ENCODE measurements around the gene UBAC1.

UBAC1 gene

DNA sequence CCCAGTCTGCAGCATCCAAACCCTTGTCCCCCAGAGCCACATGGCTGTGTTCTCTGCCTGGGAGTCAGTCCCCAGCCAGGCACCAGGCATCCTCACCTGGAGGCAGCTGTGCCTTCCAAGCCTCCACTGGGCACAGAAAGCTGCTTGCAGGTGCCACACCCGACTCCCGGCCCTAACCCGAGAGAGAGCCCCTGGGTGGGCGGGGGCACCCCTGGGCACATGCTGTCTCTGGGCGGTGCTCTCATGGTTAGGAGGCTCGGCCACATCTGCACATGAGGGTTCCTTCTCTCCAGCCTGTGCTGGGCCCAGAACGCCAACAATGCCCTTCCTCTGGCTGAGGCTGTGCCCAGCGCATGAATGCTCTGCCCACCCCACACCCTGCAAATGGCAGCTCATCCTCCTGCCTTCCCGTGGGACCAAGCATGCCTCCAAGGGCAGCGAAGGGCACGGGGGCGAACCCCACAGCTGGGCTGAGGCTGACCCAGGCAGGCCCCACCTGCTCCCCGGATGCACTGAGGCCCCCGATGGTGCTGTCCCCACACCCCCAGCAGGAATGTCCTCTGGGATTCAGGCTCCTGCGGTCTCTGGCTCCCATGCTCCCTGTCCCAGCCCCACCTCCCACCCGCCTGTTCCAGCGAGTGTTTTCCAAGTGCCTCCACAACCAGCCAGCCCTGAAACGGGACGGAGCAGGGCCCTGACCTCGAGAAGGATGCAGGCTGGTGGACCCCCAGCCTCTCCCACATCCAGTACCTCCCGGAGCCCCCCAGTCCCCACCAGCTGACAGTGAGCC, 31.3 kb downstream of the UBAC1 start:
- H3K36me3 ChIP-seq (ENCODE audit: control insufficient read depth in 1 of 2, insufficient read depth in 2 of 2, low read length in 2 of 2) = peaks cover 16 to 48% of the 10 kb centered on the region in 2 donors

DNA sequence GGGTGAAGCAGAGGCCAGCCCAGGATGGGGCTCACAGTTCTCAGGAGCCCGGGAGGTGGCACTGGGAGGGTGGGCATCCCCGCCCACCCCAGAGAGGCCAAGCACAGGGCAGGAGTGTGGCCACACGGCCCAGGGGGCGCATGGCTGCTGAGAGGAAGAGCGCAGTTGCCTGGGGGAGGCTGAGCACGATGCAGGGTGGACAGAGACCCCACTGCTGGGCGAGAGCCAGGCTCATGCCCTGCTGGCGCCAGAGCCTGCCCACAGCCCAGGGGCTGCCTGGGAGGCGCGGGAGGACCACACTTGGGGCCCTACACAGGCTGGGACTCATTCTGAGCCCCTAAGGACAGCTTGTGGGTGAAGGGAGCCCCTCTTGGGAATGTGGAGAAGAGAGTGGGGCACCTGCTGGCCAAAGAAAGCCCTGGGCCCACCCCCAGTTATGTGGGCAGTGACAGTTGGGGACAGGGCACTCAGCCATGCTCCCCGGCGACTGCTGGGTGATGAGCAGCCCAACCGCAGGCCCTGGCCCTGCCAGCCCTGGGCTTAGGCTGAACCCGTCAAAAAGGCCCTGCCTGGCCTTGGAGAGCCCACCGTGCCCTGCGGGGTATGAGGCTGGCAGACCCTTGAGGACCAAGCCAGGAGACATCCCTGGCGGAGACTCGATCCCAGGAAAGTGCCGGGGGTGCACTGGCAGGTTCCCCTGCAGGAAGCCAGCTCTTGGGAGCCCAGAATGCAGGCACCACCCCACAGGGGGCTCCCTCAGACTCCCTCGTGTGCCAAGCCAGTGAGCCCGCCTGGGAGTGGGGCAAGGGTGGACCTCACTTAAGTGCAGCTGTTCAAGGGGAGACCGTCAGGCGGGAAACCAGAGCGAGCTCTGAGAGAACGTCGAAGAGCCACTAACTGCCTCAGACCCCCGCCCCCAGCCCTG, 32.2 kb downstream of the UBAC1 start:
- no peak overlapping the region for H3K9ac ChIP-seq (ENCODE audit: low read depth in 1 of 2, low read length in 2 of 2)
- no peak overlapping the region for H3K27ac ChIP-seq (ENCODE audit: low read depth, low read length)
- H3K4me3 ChIP-seq (ENCODE audit: low read depth in 1 of 2, low read length in 2 of 2) = no peak overlapping the region
- no peaks in the 10 kb centered on the region for H3K9me3 ChIP-seq (ENCODE audit: control insufficient read depth in 1 of 2, low read length in 2 of 2)
- H3K36me3 ChIP-seq (ENCODE audit: control insufficient read depth in 1 of 2, insufficient read depth in 2 of 2, low read length in 2 of 2) = peaks cover 16 to 49% of the 10 kb centered on the region in 2 donors
- H3K4me1 ChIP-seq (ENCODE audit: control insufficient read depth in 1 of 2, insufficient read depth in 2 of 2, low read length in 2 of 2) = no peaks in the 10 kb centered on the region
- H3K27me3 ChIP-seq (ENCODE audit: control insufficient read depth in 1 of 2, insufficient read depth in 2 of 2, low read length in 2 of 2) = no peaks in the 10 kb centered on the region

More for the DNA sequence above, 31.3 kb downstream of the UBAC1 start:
- H3K9ac ChIP-seq (ENCODE audit: low read depth in 1 of 2, low read length in 2 of 2) = no peak overlapping the region
- no peak overlapping the region for H3K27ac ChIP-seq (ENCODE audit: low read depth, low read length)
- H3K4me3 ChIP-seq (ENCODE audit: low read depth in 1 of 2, low read length in 2 of 2) = no peak overlapping the region
- no peaks in the 10 kb centered on the region for H3K4me1 ChIP-seq (ENCODE audit: control insufficient read depth in 1 of 2, insufficient read depth in 2 of 2, low read length in 2 of 2)
- H3K27me3 ChIP-seq (ENCODE audit: control insufficient read depth in 1 of 2, insufficient read depth in 2 of 2, low read length in 2 of 2) = no peaks in the 10 kb centered on the region
- no peaks in the 10 kb centered on the region for H3K9me3 ChIP-seq (ENCODE audit: control insufficient read depth in 1 of 2, low read length in 2 of 2)

DNA sequence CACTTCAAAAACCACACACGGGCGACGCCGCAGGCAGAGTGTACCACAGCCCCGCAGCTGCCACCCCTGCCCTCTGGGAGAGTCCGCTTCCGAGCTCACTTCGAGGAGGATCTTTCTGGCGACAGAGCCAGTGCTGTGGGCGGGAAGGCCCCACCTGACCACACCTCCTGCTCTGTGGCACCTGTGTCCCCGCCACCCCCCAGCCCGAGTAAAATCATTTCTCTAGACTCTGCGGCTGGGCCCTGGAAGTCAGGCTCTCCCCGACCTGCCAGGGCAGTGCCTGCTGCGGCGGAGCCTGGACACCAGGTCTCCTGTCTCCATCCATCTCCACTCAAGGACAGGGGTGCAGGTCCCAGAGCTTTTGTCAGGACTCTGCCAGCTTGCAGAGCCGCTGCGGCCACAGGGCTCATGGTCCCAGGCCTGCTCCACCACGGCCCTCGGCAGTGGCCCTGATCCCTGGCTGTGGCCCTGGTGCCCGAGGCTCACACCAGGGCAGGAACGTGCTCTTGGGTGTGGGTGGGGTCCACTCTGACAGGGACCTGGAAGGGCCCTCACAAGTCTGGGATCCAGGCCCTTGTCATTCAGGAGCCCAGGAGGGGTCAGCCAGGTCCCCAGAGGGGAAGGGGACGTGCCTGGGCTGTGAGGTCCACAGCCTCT, 33.0 kb downstream of the UBAC1 start:
- Histone ChIP-seq H3K4me3 (ENCODE audit: low read depth in 1 of 2, low read length in 2 of 2) (no peak overlapping the region), H3K27me3 (ENCODE audit: control insufficient read depth in 1 of 2, insufficient read depth in 2 of 2, low read length in 2 of 2) (no peaks in the 10 kb centered on the region), H3K36me3 (ENCODE audit: control insufficient read depth in 1 of 2, insufficient read depth in 2 of 2, low read length in 2 of 2) (peaks cover 12 to 44% of the 10 kb centered on the region in 2 donors), H3K9me3 (ENCODE audit: control insufficient read depth in 1 of 2, low read length in 2 of 2) (no peaks in the 10 kb centered on the region), H3K4me1 (ENCODE audit: control insufficient read depth in 1 of 2, insufficient read depth in 2 of 2, low read length in 2 of 2) (no peaks in the 10 kb centered on the region), H3K27ac (ENCODE audit: low read depth, low read length) (no peak overlapping the region), H3K9ac (ENCODE audit: low read depth in 1 of 2, low read length in 2 of 2) (no peak overlapping the region)

DNA sequence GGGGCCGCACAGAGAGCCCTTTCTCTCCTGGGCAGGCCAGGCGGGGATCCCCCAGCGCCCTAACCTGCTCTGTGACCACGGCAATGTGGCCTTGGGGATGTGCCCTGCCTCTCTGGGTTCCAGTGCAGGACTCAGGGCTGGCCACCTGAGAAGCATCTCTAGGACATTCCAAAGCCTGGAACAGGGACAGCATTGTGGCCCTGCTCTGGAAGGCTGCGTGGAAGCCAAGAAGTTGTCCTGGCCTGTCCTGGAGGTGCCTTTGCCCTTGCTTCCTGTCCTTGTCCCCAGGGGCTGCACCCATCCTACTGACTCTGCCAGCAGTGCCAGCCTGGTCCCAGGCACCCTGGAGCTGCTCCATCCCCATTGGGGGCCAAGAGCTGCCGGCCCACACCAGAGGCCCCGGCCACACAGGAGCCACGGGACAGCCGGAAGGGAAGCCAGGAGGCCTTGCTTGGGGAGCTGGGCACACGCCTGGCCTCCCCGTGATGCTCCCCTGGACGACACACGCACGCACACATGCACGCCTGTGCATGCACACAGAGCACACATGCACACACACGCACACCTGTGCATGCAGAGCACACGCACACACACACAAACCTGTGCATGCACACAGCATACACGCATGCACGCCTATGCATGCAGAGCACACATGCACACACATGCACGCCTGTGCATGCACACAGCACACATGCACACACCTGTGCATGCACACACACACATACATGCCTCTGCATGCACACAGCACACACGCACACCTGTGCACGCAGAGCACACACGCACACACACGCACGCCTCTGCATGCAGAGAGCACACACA, 33.8 kb downstream of the UBAC1 start:
- Histone ChIP-seq H3K27ac (ENCODE audit: low read depth, low read length) (no peak overlapping the region), H3K9ac (ENCODE audit: low read depth in 1 of 2, low read length in 2 of 2) (no peak overlapping the region), H3K4me1 (ENCODE audit: control insufficient read depth in 1 of 2, insufficient read depth in 2 of 2, low read length in 2 of 2) (no peaks in the 10 kb centered on the region), H3K36me3 (ENCODE audit: control insufficient read depth in 1 of 2, insufficient read depth in 2 of 2, low read length in 2 of 2) (peaks cover 8 to 36% of the 10 kb centered on the region in 2 donors), H3K9me3 (ENCODE audit: control insufficient read depth in 1 of 2, low read length in 2 of 2) (no peaks in the 10 kb centered on the region), H3K4me3 (ENCODE audit: low read depth in 1 of 2, low read length in 2 of 2) (no peak overlapping the region), H3K27me3 (ENCODE audit: control insufficient read depth in 1 of 2, insufficient read depth in 2 of 2, low read length in 2 of 2) (no peaks in the 10 kb centered on the region)

DNA sequence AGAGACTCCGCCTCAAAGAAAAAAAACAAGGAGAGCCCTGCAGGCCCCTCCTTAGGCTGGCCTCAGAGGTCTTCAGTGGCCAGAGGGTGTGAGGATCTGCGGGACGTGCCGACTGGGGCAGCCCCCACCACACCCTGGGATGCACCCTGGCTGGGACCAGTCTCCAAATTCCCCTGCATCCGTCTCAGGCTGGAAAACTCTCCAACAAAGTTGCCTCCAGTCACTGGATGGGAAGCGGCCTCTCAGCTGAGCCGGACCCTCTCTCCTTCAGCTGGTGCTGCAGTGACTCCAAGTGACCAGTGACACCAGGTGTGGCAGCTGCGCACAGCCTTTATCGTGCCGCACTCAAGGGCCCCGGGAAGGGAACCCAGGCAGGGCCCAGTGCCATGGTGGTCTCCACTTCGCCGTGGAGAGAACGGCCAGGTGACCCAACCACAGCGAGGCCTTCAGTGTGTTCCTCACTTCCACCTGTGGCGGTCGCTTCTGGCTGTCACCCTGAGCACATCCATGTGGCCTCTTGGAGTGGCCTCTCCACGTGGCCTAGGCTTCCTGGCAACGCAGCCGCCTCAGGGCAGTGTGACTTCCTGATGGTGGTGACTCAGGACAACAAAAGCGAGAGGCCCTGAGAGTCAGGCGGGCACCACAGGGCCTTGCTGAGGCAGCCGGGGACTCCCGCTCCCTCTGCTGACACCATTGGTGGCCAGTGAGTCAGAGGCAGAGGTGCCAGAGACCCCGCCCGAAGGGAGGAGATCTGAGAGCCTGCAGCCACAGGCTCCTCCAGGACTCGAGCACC, 34.6 kb downstream of the UBAC1 start:
- Histone ChIP-seq H3K9ac (ENCODE audit: low read depth in 1 of 2, low read length in 2 of 2) (no peak overlapping the region), H3K4me1 (ENCODE audit: control insufficient read depth in 1 of 2, insufficient read depth in 2 of 2, low read length in 2 of 2) (no peaks in the 10 kb centered on the region), H3K9me3 (ENCODE audit: control insufficient read depth in 1 of 2, low read length in 2 of 2) (no peaks in the 10 kb centered on the region), H3K36me3 (ENCODE audit: control insufficient read depth in 1 of 2, insufficient read depth in 2 of 2, low read length in 2 of 2) (peaks cover 7 to 31% of the 10 kb centered on the region in 2 donors), H3K4me3 (ENCODE audit: low read depth in 1 of 2, low read length in 2 of 2) (no peak overlapping the region), H3K27ac (ENCODE audit: low read depth, low read length) (no peak overlapping the region), H3K27me3 (ENCODE audit: control insufficient read depth in 1 of 2, insufficient read depth in 2 of 2, low read length in 2 of 2) (no peaks in the 10 kb centered on the region)

DNA sequence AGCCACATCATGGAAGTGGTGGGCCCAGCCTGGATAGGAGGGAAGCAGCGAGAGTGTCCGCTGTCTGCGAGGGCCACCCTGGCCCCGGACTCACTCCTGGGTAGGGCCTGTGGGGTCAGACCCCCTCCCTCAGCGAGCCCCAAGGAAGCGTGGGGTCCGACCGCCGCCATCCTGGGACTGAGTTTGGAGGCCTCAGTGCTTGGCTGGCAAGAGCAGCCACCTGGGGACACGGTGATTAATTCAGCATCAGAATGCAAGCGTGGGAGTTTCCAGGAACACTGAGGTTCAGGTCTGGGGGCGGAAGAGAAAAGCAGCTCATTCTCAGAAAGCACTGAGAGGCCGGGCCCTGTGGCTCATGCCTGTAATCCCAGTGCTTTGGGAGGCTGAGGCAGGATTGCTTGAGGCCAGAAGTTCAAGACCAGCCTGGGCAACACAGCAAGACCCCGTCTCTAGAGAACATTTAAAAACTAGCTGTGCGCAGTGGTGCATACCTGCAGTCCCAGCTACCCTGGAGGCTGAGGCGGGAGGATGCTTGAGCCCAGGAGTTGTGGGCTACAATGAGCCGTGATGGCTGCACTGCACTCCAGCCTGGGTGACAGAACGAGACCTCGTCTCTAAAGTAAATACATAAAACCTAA, 35.6 kb downstream of the UBAC1 start:
- Histone ChIP-seq H3K4me3 (ENCODE audit: low read depth in 1 of 2, low read length in 2 of 2) (no peak overlapping the region), H3K9me3 (ENCODE audit: control insufficient read depth in 1 of 2, low read length in 2 of 2) (no peaks in the 10 kb centered on the region), H3K36me3 (ENCODE audit: control insufficient read depth in 1 of 2, insufficient read depth in 2 of 2, low read length in 2 of 2) (peaks cover 3 to 21% of the 10 kb centered on the region in 2 donors), H3K27me3 (ENCODE audit: control insufficient read depth in 1 of 2, insufficient read depth in 2 of 2, low read length in 2 of 2) (no peaks in the 10 kb centered on the region), H3K27ac (ENCODE audit: low read depth, low read length) (no peak overlapping the region), H3K9ac (ENCODE audit: low read depth in 1 of 2, low read length in 2 of 2) (no peak overlapping the region), H3K4me1 (ENCODE audit: control insufficient read depth in 1 of 2, insufficient read depth in 2 of 2, low read length in 2 of 2) (no peaks in the 10 kb centered on the region)

DNA sequence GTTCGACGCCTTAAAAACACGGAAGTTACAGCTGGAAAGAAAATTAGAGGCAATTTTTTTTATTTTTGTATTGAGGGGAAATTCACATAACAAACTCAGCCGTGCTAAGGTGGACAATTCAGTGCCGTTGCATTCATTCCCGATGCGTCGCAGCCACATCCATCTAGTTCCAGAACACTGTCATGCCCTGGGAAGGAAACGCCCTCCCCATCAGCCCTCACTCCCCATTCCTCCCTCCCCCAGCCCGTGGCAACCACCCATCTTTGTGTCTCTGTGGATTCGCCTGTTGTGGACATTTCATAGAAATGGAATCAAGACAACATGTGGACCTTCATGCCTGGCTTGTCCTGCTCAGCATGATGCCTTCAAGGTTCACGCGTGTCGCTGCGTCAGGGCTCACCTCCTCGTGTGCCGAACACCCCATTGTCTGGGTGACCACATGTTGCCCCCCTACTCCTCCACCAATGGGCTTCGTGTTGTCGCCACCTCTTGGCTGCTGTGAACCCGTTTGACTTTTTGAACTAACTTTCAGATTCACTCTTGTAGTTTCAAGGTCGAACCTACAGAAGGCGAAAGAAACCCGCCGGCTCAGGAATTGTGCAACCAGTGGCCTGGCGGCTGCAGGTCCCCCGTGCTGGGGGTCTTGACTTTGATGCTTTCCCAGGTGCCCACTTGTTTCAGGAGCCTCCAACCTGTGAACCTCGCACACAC, 36.4 kb downstream of the UBAC1 start:
- no peaks in the 10 kb centered on the region for H3K27me3 ChIP-seq (ENCODE audit: control insufficient read depth in 1 of 2, insufficient read depth in 2 of 2, low read length in 2 of 2)
- no peaks in the 10 kb centered on the region for H3K9me3 ChIP-seq (ENCODE audit: control insufficient read depth in 1 of 2, low read length in 2 of 2)
- H3K36me3 ChIP-seq (ENCODE audit: control insufficient read depth in 1 of 2, insufficient read depth in 2 of 2, low read length in 2 of 2) = peaks cover 3 to 15% of the 10 kb centered on the region in 2 donors
- no peaks in the 10 kb centered on the region for H3K4me1 ChIP-seq (ENCODE audit: control insufficient read depth in 1 of 2, insufficient read depth in 2 of 2, low read length in 2 of 2)
- H3K9ac ChIP-seq (ENCODE audit: low read depth in 1 of 2, low read length in 2 of 2) = no peak overlapping the region
- H3K4me3 ChIP-seq (ENCODE audit: low read depth in 1 of 2, low read length in 2 of 2) = no peak overlapping the region
- no peak overlapping the region for H3K27ac ChIP-seq (ENCODE audit: low read depth, low read length)

DNA sequence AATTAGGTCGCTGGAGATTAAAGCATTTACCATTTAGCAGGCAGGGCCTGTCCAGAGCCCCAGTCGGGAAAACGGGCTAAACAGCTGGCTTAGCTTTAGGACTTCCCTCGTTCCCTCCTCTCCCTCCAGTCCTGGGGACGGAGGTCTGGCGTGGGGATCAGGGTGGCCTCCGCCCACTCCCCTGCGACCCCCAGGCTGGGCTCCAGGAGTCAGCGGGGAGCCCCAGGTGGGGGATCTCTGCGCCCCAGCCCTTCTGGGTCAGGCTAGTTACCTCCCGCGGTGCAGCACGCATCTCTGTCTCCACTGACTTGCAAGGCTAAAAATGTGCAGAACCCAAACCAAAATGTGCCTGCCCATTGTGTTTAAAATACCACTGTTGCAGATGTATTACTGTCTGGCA, 37.7 kb downstream of the UBAC1 start:
- no peaks in the 10 kb centered on the region for H3K4me1 ChIP-seq (ENCODE audit: control insufficient read depth in 1 of 2, insufficient read depth in 2 of 2, low read length in 2 of 2)
- H3K27ac ChIP-seq (ENCODE audit: low read depth, low read length) = no peak overlapping the region
- no peak overlapping the region for H3K4me3 ChIP-seq (ENCODE audit: low read depth in 1 of 2, low read length in 2 of 2)
- H3K9ac ChIP-seq (ENCODE audit: low read depth in 1 of 2, low read length in 2 of 2) = no peak overlapping the region
- no peaks in the 10 kb centered on the region for H3K27me3 ChIP-seq (ENCODE audit: control insufficient read depth in 1 of 2, insufficient read depth in 2 of 2, low read length in 2 of 2)
- H3K36me3 ChIP-seq (ENCODE audit: control insufficient read depth in 1 of 2, insufficient read depth in 2 of 2, low read length in 2 of 2) = peaks cover 3 to 11% of the 10 kb centered on the region in 2 donors
- peaks cover 0 to 4% of the 10 kb centered on the region in 2 donors for H3K9me3 ChIP-seq (ENCODE audit: control insufficient read depth in 1 of 2, low read length in 2 of 2)

Measured in duodenal mucosa (tissue), 2 donors.